ENCODE data around the gene GAST.

DNA sequence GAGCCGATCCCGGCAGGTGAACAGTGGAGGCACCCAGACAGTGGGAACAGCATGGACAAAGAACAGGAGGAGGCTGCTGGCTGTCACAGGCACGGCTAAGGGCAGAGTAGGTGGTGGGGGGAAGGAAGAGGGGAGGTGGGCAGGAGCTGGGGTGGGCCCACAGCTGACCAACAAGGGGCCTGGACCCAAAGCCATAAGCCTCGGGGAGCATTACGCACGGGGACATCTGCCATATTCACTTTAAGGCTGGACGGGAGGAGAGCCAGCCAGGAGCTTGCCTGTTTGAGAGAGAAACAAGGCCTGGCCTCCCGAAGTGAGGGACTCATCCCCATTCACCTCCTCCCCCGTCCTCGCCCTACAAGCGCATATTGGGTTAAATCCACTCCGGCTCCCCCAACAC, 41.9 kb downstream of the GAST start:
- TF ChIP-seq, protein P1, sequence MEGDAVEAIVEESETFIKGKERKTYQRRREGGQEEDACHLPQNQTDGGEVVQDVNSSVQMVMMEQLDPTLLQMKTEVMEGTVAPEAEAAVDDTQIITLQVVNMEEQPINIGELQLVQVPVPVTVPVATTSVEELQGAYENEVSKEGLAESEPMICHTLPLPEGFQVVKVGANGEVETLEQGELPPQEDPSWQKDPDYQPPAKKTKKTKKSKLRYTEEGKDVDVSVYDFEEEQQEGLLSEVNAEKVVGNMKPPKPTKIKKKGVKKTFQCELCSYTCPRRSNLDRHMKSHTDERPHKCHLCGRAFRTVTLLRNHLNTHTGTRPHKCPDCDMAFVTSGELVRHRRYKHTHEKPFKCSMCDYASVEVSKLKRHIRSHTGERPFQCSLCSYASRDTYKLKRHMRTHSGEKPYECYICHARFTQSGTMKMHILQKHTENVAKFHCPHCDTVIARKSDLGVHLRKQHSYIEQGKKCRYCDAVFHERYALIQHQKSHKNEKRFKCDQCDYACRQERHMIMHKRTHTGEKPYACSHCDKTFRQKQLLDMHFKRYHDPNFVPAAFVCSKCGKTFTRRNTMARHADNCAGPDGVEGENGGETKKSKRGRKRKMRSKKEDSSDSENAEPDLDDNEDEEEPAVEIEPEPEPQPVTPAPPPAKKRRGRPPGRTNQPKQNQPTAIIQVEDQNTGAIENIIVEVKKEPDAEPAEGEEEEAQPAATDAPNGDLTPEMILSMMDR (IDR thresholded peaks at IDR 0.05; ENCODE audit: low read length) = no peak
- TF ChIP-seq EZH2 (IDR thresholded peaks at IDR 0.05; ENCODE audit: borderline replicate concordance, low read length) = no peak

Data from OCI-LY1 (cell line).